A204.1 (cell line): Measurements from ENCODE around the gene TNFRSF18.
"Not testable (repeated sequence)": the region's sequence is repeated elsewhere in the genome, so short reads cannot be mapped to it uniquely, and the experiment has no call there.

Experiments used
- FAIRE-seq: peaks from 2 replicates; lab custom pipeline; 2012; peaks lifted over from hg19 to GRCh38; lab: Jason Lieb, UNC

Gene TNFRSF18

DNA sequence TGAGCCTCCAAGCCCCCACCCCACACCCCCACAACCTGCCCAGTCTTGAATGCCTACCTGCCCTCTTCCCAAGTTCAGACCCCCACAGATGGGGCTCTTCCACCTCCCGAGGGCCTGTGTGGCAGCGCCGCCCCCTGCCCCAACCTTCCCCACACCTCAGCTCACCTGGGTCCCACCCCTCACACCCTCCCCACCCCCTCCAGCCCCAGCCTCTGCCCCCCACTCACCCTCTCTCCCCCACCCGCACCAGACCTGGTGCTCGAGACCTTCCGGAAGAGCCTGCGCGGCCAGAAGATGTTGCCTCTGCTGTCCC lies 9.2 kb downstream of the TNFRSF18 start:
- FAIRE-seq, result no peak

GRCh38 chr1:1196431-1197187 lies 9.8 kb downstream of the TNFRSF18 start:
- FAIRE-seq, result no peak

- not testable (repeated sequence) for FAIRE-seq
These were observed 10.7 kb downstream of the TNFRSF18 start for GRCh38 chr1:1195726-1196125.

- FAIRE-seq, result no peak
These were observed 11.7 kb downstream of the TNFRSF18 start for GRCh38 chr1:1194723-1195122.

DNA sequence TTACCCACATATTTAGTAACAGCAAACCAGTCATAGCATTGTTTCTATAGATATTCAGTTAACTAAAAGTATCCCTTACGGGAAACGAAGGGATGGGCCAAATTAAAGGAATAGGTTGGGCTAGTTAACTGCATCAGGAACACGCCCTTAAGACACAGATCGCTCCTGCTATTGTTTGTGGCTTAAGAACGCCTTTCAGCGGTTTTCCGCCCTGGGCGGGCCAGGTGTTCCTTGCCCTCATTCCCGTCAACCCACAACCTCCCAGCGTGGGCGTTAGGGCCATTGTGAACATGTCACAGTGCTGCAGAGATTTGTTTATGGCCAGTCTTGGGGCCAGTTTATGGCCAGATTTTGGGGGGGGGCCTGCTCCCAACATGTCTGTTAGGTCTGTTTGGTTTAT lies 14.7 kb downstream of the TNFRSF18 start:
- no peak for FAIRE-seq

DNA sequence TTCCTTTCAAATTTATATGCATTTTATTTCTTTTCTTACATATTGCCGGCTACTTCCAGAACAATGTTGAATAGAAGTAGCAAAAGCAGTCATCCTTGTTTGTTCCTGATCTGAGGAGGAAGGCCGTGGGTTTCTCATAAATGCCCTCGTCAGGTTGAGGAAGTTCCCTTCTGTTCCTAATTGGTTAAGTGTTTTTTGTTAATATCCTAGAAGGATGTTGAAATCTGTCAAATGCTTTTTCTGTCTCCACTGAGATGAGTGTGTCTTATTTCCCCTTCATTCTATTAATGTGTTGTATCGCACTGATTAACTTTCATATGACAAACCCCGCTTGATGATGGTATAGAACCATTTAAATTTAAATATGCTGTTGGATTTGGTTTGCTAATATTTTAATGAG lies 17.3 kb downstream of the TNFRSF18 start:
- FAIRE-seq, result no peak

DNA sequence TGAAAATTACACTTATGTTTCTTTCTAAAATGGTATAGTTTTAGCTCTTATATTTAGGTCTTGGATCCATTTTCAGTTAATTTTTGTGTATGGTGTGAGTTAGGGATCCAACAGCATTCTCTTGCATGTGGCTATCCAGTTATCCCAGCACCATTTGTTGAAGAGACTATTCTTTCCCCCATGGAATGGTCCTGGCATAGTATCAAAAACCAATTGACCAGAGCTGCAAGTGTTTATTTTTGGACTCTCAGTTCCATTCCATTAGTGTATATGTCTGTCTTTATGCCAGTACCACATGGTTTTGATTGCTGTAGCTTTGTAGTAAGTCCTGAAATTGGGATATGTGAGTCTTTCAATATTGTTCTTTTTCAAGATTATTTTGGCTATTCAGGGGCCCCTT lies 18.5 kb downstream of the TNFRSF18 start:
- no peak for FAIRE-seq

DNA sequence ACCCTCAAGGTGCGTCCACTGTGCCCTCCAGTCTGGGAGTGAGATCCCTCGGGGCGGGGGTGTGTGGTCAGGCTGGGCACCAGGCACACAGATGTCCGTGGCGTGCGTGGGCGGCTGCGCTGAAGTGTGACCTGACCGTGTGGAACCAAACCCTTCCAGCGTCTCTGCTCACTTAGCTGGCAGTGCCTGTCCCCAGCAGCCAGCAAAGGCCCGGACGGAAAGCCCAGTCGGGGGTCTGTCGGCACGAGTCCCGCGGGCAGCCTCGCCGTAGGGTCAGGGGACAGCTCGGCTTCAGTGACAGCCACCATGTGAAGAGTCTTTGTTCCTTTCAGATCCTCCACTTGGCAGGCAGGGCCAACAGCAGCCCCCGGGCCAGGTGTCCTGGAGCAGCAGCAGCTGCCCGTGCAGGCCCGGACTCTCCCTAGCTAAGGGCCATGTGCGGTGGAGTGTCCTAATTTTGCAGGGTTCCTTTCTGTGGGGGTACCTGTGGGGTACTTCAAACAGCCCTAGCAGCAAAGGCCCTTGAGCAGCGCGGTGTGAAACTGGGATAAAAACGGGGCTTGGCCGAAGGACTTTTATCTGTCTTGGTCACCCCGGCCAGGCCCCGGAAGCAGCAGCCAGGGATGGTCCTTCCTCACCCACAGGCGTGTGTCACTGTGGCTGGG lies 21.2 kb downstream of the TNFRSF18 start:
- FAIRE-seq, result no peak

- no peak for FAIRE-seq
These were observed 22.3 kb downstream of the TNFRSF18 start for GRCh38 chr1:1183833-1184775.

- no peak for FAIRE-seq
These were observed 23.1 kb downstream of the TNFRSF18 start for GRCh38 chr1:1183221-1183747.

DNA sequence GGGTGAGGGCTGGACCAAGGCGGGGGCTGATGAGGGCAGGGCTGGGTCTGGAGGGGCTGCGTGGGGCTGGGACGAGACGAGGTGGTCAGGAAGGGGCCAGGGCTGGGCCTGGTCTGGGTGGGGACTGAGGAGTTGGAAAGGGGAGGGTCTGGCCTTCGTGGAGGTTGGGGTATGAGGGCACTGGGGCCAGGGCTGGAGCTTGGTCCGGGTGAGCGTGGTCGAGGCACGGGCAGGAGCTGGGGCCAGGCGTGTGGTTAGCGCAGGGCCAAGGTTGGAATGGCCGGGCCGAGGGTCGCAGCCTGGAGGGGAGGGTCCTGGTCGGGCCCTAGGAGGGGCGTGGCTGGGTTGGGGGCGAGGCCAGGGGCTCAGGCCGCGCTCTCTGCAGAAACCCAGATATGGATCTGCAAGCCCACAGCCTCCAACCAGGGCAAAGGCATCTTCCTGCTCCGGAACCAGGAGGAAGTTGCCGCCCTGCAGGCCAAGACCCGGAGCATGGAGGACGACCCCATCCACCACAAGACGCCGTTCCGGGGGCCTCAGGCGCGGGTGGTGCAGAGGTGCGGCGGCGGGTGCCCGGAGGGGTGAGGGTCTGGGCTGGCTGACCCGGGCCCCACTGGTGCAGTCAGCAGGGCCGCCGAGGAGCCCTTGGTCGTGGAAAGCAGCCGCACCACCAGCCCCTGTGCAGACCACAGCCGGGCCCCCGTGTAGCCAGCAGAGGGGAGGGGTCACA lies 23.7 kb downstream of the TNFRSF18 start:
- no peak for FAIRE-seq

DNA sequence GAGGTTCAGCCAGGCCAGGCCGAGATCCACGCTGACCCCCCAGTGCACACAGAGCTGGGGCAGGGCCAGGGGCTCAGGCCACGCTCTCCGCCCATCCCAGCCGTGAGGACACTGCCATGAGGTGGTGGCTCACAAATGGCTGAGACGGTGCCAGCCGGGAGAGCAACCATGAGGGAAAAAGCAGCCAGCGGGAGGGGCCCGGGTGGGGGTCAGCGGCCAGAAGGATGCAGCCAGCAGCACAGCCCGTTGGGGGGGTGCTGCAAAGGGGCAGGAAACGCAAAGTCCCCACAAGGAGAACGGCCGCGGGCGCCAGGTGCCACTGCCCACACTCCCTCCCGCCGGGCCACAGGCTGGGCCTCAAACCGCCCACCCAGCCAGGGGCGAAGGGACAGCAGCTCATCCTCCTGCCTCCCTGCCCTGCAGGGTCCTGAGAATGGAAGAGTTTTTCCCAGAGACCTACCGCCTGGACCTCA lies 24.4 kb downstream of the TNFRSF18 start:
- no peak for FAIRE-seq

DNA sequence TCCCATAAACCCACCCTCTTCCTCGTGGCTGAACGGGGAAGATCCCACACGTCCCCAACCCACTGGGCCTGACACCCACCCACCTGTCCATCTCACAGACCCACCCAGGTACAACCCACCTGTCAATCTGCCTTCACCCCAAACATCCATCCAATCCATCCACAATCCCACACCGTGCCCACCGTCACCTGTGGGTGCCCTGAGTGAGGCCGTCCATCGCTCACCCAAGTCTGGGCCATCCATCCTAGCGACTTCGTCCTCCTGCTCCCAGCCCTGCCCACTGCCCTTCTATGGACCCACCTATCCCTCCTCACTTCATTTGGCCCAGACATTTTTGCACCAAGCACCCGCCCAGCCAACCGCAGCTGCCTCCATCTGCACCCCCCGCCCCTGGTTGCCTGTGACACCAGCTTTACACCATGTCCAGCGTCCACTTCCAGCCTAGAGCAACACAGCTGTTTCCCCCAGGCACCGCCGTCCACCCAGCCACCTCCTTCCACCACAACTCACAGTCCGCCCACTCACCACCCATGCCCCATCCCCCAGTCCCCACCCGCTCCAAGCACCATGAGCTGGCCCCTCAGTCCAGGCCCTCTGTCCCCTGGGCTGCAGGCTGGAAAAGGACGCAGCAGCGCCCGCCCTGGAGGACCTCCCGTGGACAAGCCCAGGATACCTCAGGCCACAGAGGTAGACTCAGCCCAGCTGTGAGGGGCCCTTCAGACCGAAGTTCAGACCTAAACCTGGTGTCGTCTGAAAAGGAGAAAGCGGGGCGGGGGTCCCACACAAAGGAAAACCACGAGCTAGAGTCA lies 25.1 kb downstream of the TNFRSF18 start:
- FAIRE-seq, result no peak

DNA sequence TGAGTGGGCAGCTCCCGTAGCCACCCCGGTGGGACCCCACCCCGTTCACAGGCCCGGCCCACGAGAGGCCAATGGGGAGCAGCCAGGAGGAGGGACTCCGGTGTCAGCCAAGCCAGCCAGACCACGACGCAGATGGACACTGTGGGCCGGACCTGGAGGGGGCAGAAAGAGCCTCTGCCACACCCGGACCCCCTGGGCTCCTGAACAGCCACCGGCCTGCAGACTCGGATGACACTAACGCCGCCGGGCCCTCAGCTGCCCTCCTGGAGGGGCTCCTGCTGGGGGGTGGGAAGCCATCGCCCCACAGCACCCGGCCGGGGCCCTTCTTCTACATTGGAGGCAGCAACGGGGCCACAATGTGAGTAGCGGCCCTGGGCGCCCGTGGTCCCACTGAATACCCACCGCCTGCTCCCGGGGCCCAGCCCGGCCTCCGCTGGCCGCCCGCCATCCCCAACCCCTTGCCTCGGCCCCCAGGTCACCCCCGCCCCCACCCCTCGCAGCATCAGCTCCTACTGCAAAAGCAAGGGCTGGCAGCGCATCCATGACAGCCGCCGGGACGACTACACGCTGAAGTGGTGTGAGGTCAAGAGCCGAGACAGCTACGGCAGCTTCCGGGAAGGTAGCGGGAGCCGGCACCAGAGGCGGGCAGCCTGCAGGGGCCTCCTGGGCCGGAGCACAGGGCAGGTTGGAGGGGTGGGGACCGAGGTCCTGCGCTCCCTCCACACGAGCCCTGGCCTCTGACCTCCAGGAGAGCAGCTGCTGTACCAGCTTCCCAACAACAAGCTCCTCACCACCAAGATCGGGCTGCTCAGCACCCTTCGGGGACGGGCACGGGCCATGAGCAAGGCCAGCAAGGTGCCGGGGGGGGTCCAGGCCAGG lies 26.2 kb downstream of the TNFRSF18 start:
- FAIRE-seq, result no peak

DNA sequence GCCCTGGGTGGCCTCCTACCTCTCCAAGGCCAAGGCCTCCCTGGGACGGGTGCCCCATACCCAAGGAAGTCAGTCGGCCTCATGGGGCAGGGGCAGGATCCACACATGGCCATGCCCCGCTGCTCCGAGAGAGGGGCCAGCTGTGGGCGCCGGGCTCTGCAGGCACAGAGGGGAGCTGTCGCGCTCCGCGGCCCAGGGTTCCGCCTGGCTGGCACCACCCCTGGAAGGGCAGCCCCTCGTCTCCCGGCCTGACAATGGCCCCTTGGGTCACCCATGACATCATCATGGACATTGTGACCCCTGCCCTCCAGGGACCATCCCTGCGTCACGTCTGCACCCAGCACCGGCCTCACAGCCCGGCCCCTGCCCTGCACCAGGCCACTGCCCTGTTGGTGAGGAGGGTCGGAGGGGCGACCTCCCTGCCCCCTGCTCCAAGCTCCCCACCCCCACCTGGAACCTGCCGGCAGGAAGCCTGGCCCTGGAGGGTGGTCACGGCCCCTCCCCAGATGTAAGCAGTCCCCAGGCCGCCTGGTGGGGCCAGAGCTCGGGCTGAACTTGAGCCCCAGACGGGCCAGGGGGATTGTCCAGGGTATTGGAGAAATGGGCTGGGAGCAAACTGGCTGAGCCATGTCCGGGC lies 26.9 kb downstream of the TNFRSF18 start:
- FAIRE-seq, result no peak

GRCh38 chr1:1178794-1179331 lies 27.5 kb downstream of the TNFRSF18 start:
- no peak for FAIRE-seq

DNA sequence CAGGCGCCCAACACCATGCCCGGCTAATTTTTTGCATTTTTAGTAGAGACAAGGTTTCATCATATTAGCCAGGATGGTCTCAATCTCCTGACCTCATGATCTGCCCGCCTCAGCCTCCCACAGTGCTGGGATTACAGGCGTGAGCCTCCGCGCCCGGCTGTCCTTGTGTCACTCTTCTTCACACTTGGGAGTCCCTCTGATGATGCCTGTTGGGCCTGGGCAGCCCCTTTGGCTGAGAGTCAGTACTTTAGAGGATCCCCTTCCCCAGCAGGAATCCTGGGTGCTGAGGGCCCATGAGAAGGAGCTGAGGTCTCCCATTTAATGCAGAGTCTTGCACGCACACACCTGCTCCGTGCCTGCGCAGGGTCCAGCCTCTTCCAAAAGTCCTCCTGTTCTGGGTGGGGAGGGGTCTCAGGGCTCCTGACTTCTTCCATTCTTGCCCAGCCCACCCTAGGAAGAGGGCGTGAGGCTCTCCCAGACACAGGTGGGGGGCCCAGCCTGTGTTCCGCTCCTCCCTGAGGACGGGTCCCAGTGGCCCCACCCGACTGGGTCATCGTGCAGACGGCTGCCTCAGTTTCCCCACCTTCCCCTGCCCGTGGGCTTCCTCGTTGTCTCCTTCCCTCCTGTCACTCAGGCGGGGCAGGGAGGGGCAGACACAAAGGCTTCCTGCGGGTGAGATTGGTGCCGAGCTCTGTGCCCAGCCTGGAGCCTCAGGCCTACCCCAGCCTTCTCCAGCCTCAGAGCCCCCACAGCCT lies 28.8 kb downstream of the TNFRSF18 start:
- no peak for FAIRE-seq

- no peak for FAIRE-seq
These were observed 29.5 kb downstream of the TNFRSF18 start for GRCh38 chr1:1176931-1177330.
